K562 (cell line): ENCODE data around the gene NECAB2. TPM values are rescaled to one million over a fixed set of nuclear protein-coding genes. Genes with fewer than 3 reads are reported as not detected.

Experiments
- CREB3L1 ChIP-seq: fragments of 450-650 bp; IDR thresholded peaks from 2 replicates; pipeline ENCODE4 v1.6.1; 2014; ENCODE audit warnings: low read depth, mild to moderate bottlenecking, moderate library complexity, borderline replicate concordance
- EP300 ChIP-seq: IDR thresholded peaks from 2 replicates; pipeline ENCODE4 v1.6.1; 2012; ENCODE audit warnings: low read length, improper control_type of control experiment
- FOXM1 ChIP-seq, 2 experiments: fragments of 450-650 bp in 1 of 2; sonication (generic) in 1 of 2; formaldehyde crosslinking in 1 of 2; IDR thresholded peaks; 2 replicates each; pipeline versions ENCODE4 v1.6.1 to v1.9.0; 2017 to 2022; ENCODE audit warnings: low read depth in 2 of 2, mild to moderate bottlenecking in 2 of 2, missing genetic modification reagents in 1 of 2, moderate library complexity in 1 of 2
- HINFP ChIP-seq: fragments of 450-650 bp; conservative IDR thresholded peaks from 2 replicates; pipeline ENCODE4 v1.6.1; 2016; ENCODE audit warnings: missing genetic modification characterization, low read depth, mild to moderate bottlenecking, control low read depth, missing compliant biosample characterization
- HNRNPUL1 ChIP-seq: fragments of 200-400 bp; formaldehyde crosslinking; IDR thresholded peaks from 2 replicates; pipeline ENCODE4 v1.6.1; 2017; ENCODE audit warnings: low read length
- KDM5B ChIP-seq: fragments of 200-600 bp; sonication (generic); IDR thresholded peaks from 2 replicates; pipeline ENCODE4 v1.6.1; 2012; ENCODE audit warnings: low read depth, mild to moderate bottlenecking, moderate library complexity, low read length, control low read depth, inconsistent platforms; ENCODE audit not compliant: insufficient replicate concordance
- MAZ ChIP-seq, 2 experiments: fragments of 450-650 bp in 1 of 2; sonication (generic) in 1 of 2; formaldehyde crosslinking; IDR thresholded peaks in 1 of 2; conservative IDR thresholded peaks in 1 of 2; 2 replicates each; pipeline versions ENCODE4 v1.4.0 to v1.5.0; 2020; ENCODE audit warnings: mild to moderate bottlenecking in 1 of 2, missing genetic modification reagents in 1 of 2
- MBD2 ChIP-seq: sonication (generic); IDR thresholded peaks from 2 replicates; pipeline ENCODE4 v1.6.1; 2016; ENCODE audit warnings: low read depth, borderline replicate concordance
- NUFIP1 ChIP-seq: fragments of 450-650 bp; IDR thresholded peaks from 2 replicates; pipeline ENCODE4 v1.6.1; 2018; ENCODE audit not compliant: partially characterized antibody
- POU5F1 ChIP-seq: fragments of 150-350 bp; IDR thresholded peaks from 2 replicates; pipeline ENCODE4 v1.6.1; 2014; ENCODE audit warnings: borderline replicate concordance, low read length, low read depth, mild to moderate bottlenecking; ENCODE audit not compliant: partially characterized antibody
- PRDM10 ChIP-seq: fragments of 450-650 bp; IDR thresholded peaks from 2 replicates; pipeline ENCODE4 v1.6.1; 2018; ENCODE audit not compliant: partially characterized antibody
- SNIP1 ChIP-seq: fragments of 450-650 bp; IDR thresholded peaks from 2 replicates; pipeline ENCODE4 v1.7.1; 2017; ENCODE audit warnings: low read depth, mild to moderate bottlenecking
- TARDBP ChIP-seq: fragments of 450-650 bp; IDR thresholded peaks from 2 replicates; pipeline ENCODE4 v1.6.1; 2016
- ZFP36 ChIP-seq: fragments of 150-350 bp; IDR thresholded peaks from 2 replicates; pipeline ENCODE4 v1.6.1; 2018; ENCODE audit warnings: low read length, low read depth; ENCODE audit not compliant: partially characterized antibody
- ZKSCAN1 ChIP-seq: fragments of 150-350 bp; IDR thresholded peaks from 2 replicates; pipeline ENCODE4 v1.6.1; 2016; ENCODE audit warnings: low read depth, low read length
- ZNF408 ChIP-seq: fragments of 250-450 bp; sonication (Bioruptor Pico); IDR thresholded peaks from 2 replicates; pipeline ENCODE4 v1.4.0; 2020; ENCODE audit warnings: low read depth, mild to moderate bottlenecking, moderate library complexity
- ZNF609 ChIP-seq: sonication (generic); formaldehyde crosslinking; IDR thresholded peaks from 2 replicates; pipeline ENCODE4 v1.8.1; 2023; ENCODE audit warnings: missing genetic modification reagents, mild to moderate bottlenecking, borderline replicate concordance
- polyA plus RNA-seq, 8 experiments: library from polyadenylated mRNA; depleted of rRNA in 4 of 8; stranded (reverse) in 5 of 8; unstranded in 3 of 8; fragments of >200 nt; fragmentation: Nextera tagmentation in 2 of 8; fragmentation: Illumina TruSeq in 1 of 8; extraction: Ambion mirVana in 2 of 8; extraction: Trizol in 1 of 8; gene quantifications; 2 replicates each; pipeline versions ENCODE4 v1.2.1 to v1.2.3, GENCODE V29; 2011 to 2014; ENCODE audit warnings: inconsistent platforms in 1 of 8, missing spikeins in 1 of 8
- total RNA-seq, 7 experiments: library from RNA; depleted of rRNA in 6 of 7; stranded (reverse); fragments of >200 nt in 6 of 7; fragmentation: Illumina TruSeq in 2 of 7; extraction: Trizol in 2 of 7; gene quantifications; 2 replicates each; pipeline versions ENCODE4 v1.2.1 to v1.2.3, GENCODE V29; 2011 to 2021; ENCODE audit warnings: low replicate concordance in 1 of 7

NECAB2 gene
- total and polyA plus RNA-seq, 9 of the 15 experiments (the other 6 are each of a cell fraction or from before 2014, with no cell fraction given): 0.03 to 0.28 TPM; not detected in 7

GRCh38 chr16:83952587-83952939 is 15.5 kb upstream of the NECAB2 start (continued):
- TF ChIP-seq POU5F1 (no peak), TARDBP (no peak), ZFP36 (no peak), HINFP (tag) (peak; percentile 40; the same call in 1 of the 2 replicates), MBD2 (no peak), ZNF609 (CRISPR knock-in tag) (no peak), CREB3L1 (no peak), KDM5B (no peak), ZNF408 (CRISPR knock-in tag) (no peak), NUFIP1 (no peak), EP300 (no peak), HNRNPUL1 (no peak), SNIP1 (peak; percentile 67; the same call in 1 of the 2 replicates), MAZ (CRISPR knock-in tag; conservative IDR thresholded peaks at IDR 0.05 in 1 of 2, IDR thresholded peaks at IDR 0.05 in 1 of 2) (no peak), FOXM1 (IDR thresholded peaks at IDR 0.05; ENCODE audit: low read depth) (no peak), FOXM1 (CRISPR knock-in tag; IDR thresholded peaks at IDR 0.05; ENCODE audit: low read depth) (no peak), ZKSCAN1 (no peak), PRDM10 (peak; percentile 18)
